Neural cell (in vitro differentiated cells): ENCODE results near the gene MAP3K7. TPM values are rescaled to one million over a fixed set of nuclear protein-coding genes. Genes with fewer than 3 reads are reported as not detected.
"Not testable (repeated sequence)": the region's sequence is repeated elsewhere in the genome, so short reads cannot be mapped to it uniquely, and the experiment has no call there.

ENCODE experiments used
- H2AFZ ChIP-seq: fragments of 200-600, 300-800 bp; sonication (generic), shearing (Covaris generic); 2 replicates; pipeline ENCODE4 v1.6.0; 2014; ENCODE audit warnings: low read depth, mild to moderate bottlenecking, antibody characterized with exemption, low read length, moderate library complexity
- H3F3A ChIP-seq: fragments of 200-600 bp; shearing (Covaris generic); 2 replicates; pipeline ENCODE4 v1.6.1; 2016; ENCODE audit warnings: mild to moderate bottlenecking, moderate library complexity, mixed read lengths, antibody characterized with exemption, low read length; ENCODE audit not compliant: insufficient read depth, poor library complexity, severe bottlenecking
- H3K27ac ChIP-seq: fragments of 200-600, 300-800 bp; sonication (generic), shearing (Covaris generic); 2 replicates; pipeline ENCODE4 v1.5.1; 2014; ENCODE audit warnings: mild to moderate bottlenecking, low read length, moderate library complexity
- H3K27me3 ChIP-seq: fragments of 300-800, 200-600 bp; sonication (generic), shearing (Covaris generic); 2 replicates; pipeline ENCODE4 v1.6.0; 2014; ENCODE audit warnings: mild to moderate bottlenecking, low read depth, low read length, moderate library complexity; ENCODE audit not compliant: insufficient read depth
- H3K36me3 ChIP-seq: fragments of 300-800, 200-600 bp; sonication (generic), shearing (Covaris generic); 2 replicates; pipeline ENCODE4 v1.5.1; 2014; ENCODE audit warnings: mild to moderate bottlenecking, antibody characterized with exemption, low read length, moderate library complexity; ENCODE audit not compliant: insufficient read depth
- H3K4me2 ChIP-seq: fragments of 300-800, 200-600 bp; sonication (generic), shearing (Covaris generic); 2 replicates; pipeline ENCODE4 v1.6.0; 2014; ENCODE audit warnings: mild to moderate bottlenecking, low read length
- H3K4me3 ChIP-seq: fragments of 300-800, 200-600 bp; sonication (generic), shearing (Covaris generic); 2 replicates; pipeline ENCODE4 v1.5.1; 2014; ENCODE audit warnings: mild to moderate bottlenecking, low read length, moderate library complexity
- H3K79me2 ChIP-seq: fragments of 200-600 bp; shearing (Covaris generic); replicated peaks from 2 replicates; pipeline ENCODE4 v1.6.0; 2014; ENCODE audit warnings: mild to moderate bottlenecking, low read length, moderate library complexity; ENCODE audit not compliant: insufficient read depth
- H3K9ac ChIP-seq: fragments of 300-800, 200-600 bp; sonication (generic), shearing (Covaris generic); 2 replicates; pipeline ENCODE4 v1.6.1; 2016; ENCODE audit warnings: mild to moderate bottlenecking, low read length, mixed read lengths
- H3K9me2 ChIP-seq: fragments of 200-600 bp; shearing (Covaris generic); 2 replicates; pipeline ENCODE4 v1.6.1; 2016; ENCODE audit warnings: mild to moderate bottlenecking, low read length, mixed read lengths; ENCODE audit not compliant: insufficient read depth
- H3K9me3 ChIP-seq: fragments of 200-600, 300-800 bp; sonication (generic), shearing (Covaris generic); 2 replicates; pipeline ENCODE4 v1.6.1; 2016; ENCODE audit warnings: mild to moderate bottlenecking, mixed run types, low read length, moderate library complexity, mixed read lengths
- H4K20me1 ChIP-seq: fragments of 200-600 bp; shearing (Covaris generic); 2 replicates; pipeline ENCODE4 v1.6.1; 2016; ENCODE audit warnings: mild to moderate bottlenecking, mixed run types; ENCODE audit not compliant: insufficient read depth
- EP300 ChIP-seq: fragments of 450-650 bp; conservative IDR thresholded peaks from 2 replicates; pipeline ENCODE4 v1.6.1; 2014; ENCODE audit warnings: antibody characterized with exemption, mild to moderate bottlenecking, moderate library complexity; ENCODE audit not compliant: poor library complexity, severe bottlenecking
- EZH2 ChIP-seq: fragments of 200-600, 300-800 bp; shearing (Covaris generic), sonication (generic); IDR thresholded peaks from 2 replicates; pipeline ENCODE4 v1.6.1; 2014; ENCODE audit warnings: antibody characterized with exemption, low read length, borderline replicate concordance, mild to moderate bottlenecking; ENCODE audit not compliant: insufficient read depth, poor library complexity, severe bottlenecking
- MXI1 ChIP-seq: fragments of 450-650 bp; conservative IDR thresholded peaks from 2 replicates; pipeline ENCODE4 v1.6.1; 2014; ENCODE audit warnings: antibody characterized with exemption, mild to moderate bottlenecking; ENCODE audit not compliant: poor library complexity, severe bottlenecking
- POLR2AphosphoS5 ChIP-seq: IDR thresholded peaks from 2 replicates; pipeline ENCODE4 v1.6.1; 2012
- RAD21 ChIP-seq: fragments of 450-650 bp; conservative IDR thresholded peaks from 2 replicates; pipeline ENCODE4 v1.6.1; 2014; ENCODE audit warnings: antibody characterized with exemption, mild to moderate bottlenecking, moderate library complexity
- SMC3 ChIP-seq: fragments of 450-650 bp; conservative IDR thresholded peaks from 2 replicates; pipeline ENCODE4 v1.6.1; 2014; ENCODE audit warnings: antibody characterized with exemption, mild to moderate bottlenecking, moderate library complexity; ENCODE audit not compliant: poor library complexity
- TAF1 ChIP-seq: IDR thresholded peaks from 2 replicates; pipeline ENCODE4 v1.6.1; 2012; ENCODE audit warnings: low read depth
- polyA plus RNA-seq: library from polyadenylated mRNA; depleted of rRNA; stranded (reverse); fragments of >200 nt; gene quantifications from 2 replicates; pipeline ENCODE4 v1.2.3, GENCODE V29; 2014
- TF ChIP-seq, protein P1 (sequence below): fragments of 450-650 bp; IDR thresholded peaks from 2 replicates; pipeline ENCODE4 v1.5.1; 2014; ENCODE audit warnings: antibody characterized with exemption, mild to moderate bottlenecking, moderate library complexity; ENCODE audit not compliant: poor library complexity, severe bottlenecking
- TF ChIP-seq, protein P2 (sequence below): IDR thresholded peaks from 2 replicates; pipeline ENCODE4 v1.6.1; 2012; ENCODE audit warnings: borderline replicate concordance

Gene MAP3K7
- polyA plus RNA-seq, 1 donor from 2014 or later = 71.6 TPM

DNA sequence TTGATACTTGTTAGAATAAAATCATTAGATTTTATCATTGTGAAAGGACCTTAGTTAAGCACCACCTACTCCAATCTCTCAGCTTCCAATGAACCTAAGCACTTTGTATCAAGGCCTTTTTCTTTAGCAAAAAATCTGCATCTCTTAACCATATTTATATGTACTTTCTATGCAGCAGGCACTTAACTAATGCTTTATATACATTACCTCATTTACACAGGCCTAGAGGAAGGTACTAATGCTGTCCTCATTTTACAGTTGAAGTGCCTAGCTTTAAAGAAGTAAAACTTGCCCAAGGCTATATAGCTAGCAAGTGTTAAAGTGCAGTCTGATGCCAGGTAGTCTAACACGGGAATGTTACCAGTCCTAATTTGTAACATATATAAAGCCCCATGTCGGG is 14.0 kb downstream of the MAP3K7 start:
- Histone ChIP-seq H3K9ac (no peak overlapping the region), H3K4me3 (no peak overlapping the region), H3K79me2 (peaks cover 29% of the 10 kb centered on the region), H3F3A (no peaks in the 10 kb centered on the region), H4K20me1 (no peaks in the 10 kb centered on the region), H3K27ac (no peak overlapping the region), H3K36me3 (no peaks in the 10 kb centered on the region), H3K9me3 (no peaks in the 10 kb centered on the region), H2AFZ (no peak overlapping the region), H3K27me3 (no peaks in the 10 kb centered on the region), H3K4me2 (no peak overlapping the region), H3K9me2 (no peaks in the 10 kb centered on the region)
- no peak for TF ChIP-seq TAF1
- TF ChIP-seq, protein P1, sequence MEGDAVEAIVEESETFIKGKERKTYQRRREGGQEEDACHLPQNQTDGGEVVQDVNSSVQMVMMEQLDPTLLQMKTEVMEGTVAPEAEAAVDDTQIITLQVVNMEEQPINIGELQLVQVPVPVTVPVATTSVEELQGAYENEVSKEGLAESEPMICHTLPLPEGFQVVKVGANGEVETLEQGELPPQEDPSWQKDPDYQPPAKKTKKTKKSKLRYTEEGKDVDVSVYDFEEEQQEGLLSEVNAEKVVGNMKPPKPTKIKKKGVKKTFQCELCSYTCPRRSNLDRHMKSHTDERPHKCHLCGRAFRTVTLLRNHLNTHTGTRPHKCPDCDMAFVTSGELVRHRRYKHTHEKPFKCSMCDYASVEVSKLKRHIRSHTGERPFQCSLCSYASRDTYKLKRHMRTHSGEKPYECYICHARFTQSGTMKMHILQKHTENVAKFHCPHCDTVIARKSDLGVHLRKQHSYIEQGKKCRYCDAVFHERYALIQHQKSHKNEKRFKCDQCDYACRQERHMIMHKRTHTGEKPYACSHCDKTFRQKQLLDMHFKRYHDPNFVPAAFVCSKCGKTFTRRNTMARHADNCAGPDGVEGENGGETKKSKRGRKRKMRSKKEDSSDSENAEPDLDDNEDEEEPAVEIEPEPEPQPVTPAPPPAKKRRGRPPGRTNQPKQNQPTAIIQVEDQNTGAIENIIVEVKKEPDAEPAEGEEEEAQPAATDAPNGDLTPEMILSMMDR = no peak
- no peak for TF ChIP-seq RAD21
- no peak for TF ChIP-seq POLR2AphosphoS5
- TF ChIP-seq, protein P2, sequence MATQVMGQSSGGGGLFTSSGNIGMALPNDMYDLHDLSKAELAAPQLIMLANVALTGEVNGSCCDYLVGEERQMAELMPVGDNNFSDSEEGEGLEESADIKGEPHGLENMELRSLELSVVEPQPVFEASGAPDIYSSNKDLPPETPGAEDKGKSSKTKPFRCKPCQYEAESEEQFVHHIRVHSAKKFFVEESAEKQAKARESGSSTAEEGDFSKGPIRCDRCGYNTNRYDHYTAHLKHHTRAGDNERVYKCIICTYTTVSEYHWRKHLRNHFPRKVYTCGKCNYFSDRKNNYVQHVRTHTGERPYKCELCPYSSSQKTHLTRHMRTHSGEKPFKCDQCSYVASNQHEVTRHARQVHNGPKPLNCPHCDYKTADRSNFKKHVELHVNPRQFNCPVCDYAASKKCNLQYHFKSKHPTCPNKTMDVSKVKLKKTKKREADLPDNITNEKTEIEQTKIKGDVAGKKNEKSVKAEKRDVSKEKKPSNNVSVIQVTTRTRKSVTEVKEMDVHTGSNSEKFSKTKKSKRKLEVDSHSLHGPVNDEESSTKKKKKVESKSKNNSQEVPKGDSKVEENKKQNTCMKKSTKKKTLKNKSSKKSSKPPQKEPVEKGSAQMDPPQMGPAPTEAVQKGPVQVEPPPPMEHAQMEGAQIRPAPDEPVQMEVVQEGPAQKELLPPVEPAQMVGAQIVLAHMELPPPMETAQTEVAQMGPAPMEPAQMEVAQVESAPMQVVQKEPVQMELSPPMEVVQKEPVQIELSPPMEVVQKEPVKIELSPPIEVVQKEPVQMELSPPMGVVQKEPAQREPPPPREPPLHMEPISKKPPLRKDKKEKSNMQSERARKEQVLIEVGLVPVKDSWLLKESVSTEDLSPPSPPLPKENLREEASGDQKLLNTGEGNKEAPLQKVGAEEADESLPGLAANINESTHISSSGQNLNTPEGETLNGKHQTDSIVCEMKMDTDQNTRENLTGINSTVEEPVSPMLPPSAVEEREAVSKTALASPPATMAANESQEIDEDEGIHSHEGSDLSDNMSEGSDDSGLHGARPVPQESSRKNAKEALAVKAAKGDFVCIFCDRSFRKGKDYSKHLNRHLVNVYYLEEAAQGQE = no peak
- no peak for TF ChIP-seq MXI1
- no peak for TF ChIP-seq EP300
- no peak for TF ChIP-seq EZH2
- no peak for TF ChIP-seq SMC3

DNA sequence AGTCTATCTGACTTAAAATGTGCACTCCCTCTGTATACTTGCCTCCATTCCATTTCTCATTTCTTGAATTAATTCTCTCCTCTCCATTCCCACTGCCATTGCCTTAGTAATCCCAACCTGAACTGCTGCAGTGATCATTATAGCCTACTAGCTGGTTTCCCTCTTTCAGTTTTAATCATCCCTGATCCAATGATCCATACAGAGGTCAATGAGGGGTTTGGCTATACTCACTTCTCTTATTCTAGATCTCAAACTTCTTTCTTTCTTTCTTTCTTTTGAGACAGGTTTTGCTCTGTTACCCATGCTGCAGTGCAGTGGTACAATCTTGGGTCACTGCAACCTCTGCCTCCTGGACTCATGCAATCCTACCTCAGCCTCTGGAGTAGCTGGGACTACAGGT is 17.6 kb downstream of the MAP3K7 start:
- Histone ChIP-seq H3K27ac (no peak overlapping the region), H3K79me2 (peaks cover 13% of the 10 kb centered on the region), H3K9me2 (no peaks in the 10 kb centered on the region), H2AFZ (no peak overlapping the region), H3K4me2 (no peak overlapping the region), H4K20me1 (no peaks in the 10 kb centered on the region), H3K4me3 (no peak overlapping the region), H3F3A (no peaks in the 10 kb centered on the region), H3K9me3 (no peaks in the 10 kb centered on the region), H3K36me3 (no peaks in the 10 kb centered on the region), H3K27me3 (no peaks in the 10 kb centered on the region), H3K9ac (no peak overlapping the region)
- TF ChIP-seq EP300 (no peak), EZH2 (no peak), SMC3 (no peak), TAF1 (no peak), POLR2AphosphoS5 (no peak), MXI1 (no peak), RAD21 (no peak)
- TF ChIP-seq, protein P1 = no peak
- TF ChIP-seq, protein P2 = no peak

DNA sequence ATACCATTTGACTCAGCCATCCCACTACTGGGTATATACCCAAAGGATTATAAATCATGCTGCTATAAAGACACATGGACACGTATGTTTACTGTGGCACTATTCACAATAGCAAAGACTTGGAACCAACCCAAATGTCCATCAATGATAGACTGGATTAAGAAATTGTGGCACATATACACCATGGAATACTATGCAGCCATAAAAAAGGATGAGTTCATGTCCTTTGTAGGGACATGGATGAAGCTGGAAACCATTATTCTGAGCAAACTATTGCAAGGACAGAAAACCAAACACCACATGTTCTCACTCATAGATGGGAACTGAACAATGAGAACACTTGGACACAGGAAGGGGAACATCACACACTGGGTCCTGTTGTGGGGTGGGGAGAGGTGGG is 19.2 kb downstream of the MAP3K7 start:
- not testable (repeated sequence) for H3K9me3 ChIP-seq, H3K27ac ChIP-seq, H3F3A ChIP-seq, H3K27me3 ChIP-seq, H2AFZ ChIP-seq, H3K4me3 ChIP-seq, H4K20me1 ChIP-seq, H3K9ac ChIP-seq, H3K36me3 ChIP-seq, H3K4me2 ChIP-seq, H3K9me2 ChIP-seq
- H3K79me2 ChIP-seq = peaks cover 13% of the 10 kb centered on the region
